HepG2 (cell line): ENCODE measurements around the gene TAF6L. TPM values are rescaled to one million over a fixed set of nuclear protein-coding genes. Genes with fewer than 3 reads are reported as not detected.

Experiments used
- ASH2L ChIP-seq: fragments of 300-600, 200-600 bp; sonication (generic); IDR thresholded peaks from 2 replicates; pipeline ENCODE4 v1.7.0; 2017; ENCODE audit warnings: low read depth, mild to moderate bottlenecking, moderate library complexity, mixed read lengths, low read length; ENCODE audit not compliant: insufficient read length
- BRD4 ChIP-seq: sonication (generic); formaldehyde crosslinking; IDR thresholded peaks from 2 replicates; pipeline ENCODE4 v1.4.0; 2020; ENCODE audit warnings: missing genetic modification reagents
- DZIP1 ChIP-seq: sonication (generic); formaldehyde crosslinking; IDR thresholded peaks from 2 replicates; pipeline ENCODE4 v1.5.0; 2020; ENCODE audit warnings: mild to moderate bottlenecking, missing genetic modification reagents
- HBP1 ChIP-seq: IDR thresholded peaks from 2 replicates; pipeline ENCODE4 v1.6.1; 2016; ENCODE audit warnings: low read depth, control low read depth
- HDAC1 ChIP-seq: sonication (generic); formaldehyde crosslinking; IDR thresholded peaks from 2 replicates; pipeline ENCODE4 v1.5.1; 2020; ENCODE audit warnings: mild to moderate bottlenecking, missing genetic modification reagents
- HNRNPL ChIP-seq: fragments of 200-400 bp; formaldehyde crosslinking; IDR thresholded peaks from 2 replicates; pipeline ENCODE4 v1.6.1; 2017; ENCODE audit warnings: mild to moderate bottlenecking, low read depth, low read length
- KDM6A ChIP-seq: IDR thresholded peaks from 2 replicates; pipeline ENCODE4 v1.6.1; 2016; ENCODE audit warnings: low read depth
- LCORL ChIP-seq, 2 experiments: fragments of 450-650 bp in 1 of 2; sonication (generic) in 1 of 2; formaldehyde crosslinking in 1 of 2; IDR thresholded peaks; 2 replicates each; pipeline versions ENCODE4 v1.5.0 to v1.6.1; 2017 to 2020; ENCODE audit warnings: antibody characterized with exemption in 1 of 2, missing genetic modification reagents in 1 of 2
- MEIS2 ChIP-seq: sonication (generic); formaldehyde crosslinking; IDR thresholded peaks from 2 replicates; pipeline ENCODE4 v1.9.0; 2021; ENCODE audit warnings: mild to moderate bottlenecking, missing genetic modification reagents
- NCOA1 ChIP-seq: sonication (generic); formaldehyde crosslinking; IDR thresholded peaks from 2 replicates; pipeline ENCODE4 v1.9.0; 2021; ENCODE audit warnings: missing genetic modification reagents
- NKX3-1 ChIP-seq: sonication (generic); formaldehyde crosslinking; IDR thresholded peaks from 2 replicates; pipeline ENCODE4 v1.5.0; 2020; ENCODE audit warnings: missing genetic modification reagents
- RBM39 ChIP-seq: fragments of 200-400 bp; formaldehyde crosslinking; IDR thresholded peaks from one replicate; pipeline ENCODE4 v1.6.1; 2018; ENCODE audit warnings: antibody characterized with exemption, mild to moderate bottlenecking, low read depth, low read length; ENCODE audit not compliant: poor library complexity, severe bottlenecking
- SKI ChIP-seq: fragments of 450-650 bp; IDR thresholded peaks from one replicate; pipeline ENCODE4 v1.6.1; 2018; ENCODE audit warnings: mild to moderate bottlenecking; ENCODE audit not compliant: partially characterized antibody
- SSRP1 ChIP-seq: IDR thresholded peaks from 2 replicates; pipeline ENCODE4 v1.6.1; 2016; ENCODE audit warnings: control low read depth
- THAP11 ChIP-seq: IDR thresholded peaks from 2 replicates; pipeline ENCODE4 v1.6.1; 2016; ENCODE audit warnings: missing biosample characterization, missing genetic modification reagents
- ZBTB14 ChIP-seq: sonication (generic); formaldehyde crosslinking; IDR thresholded peaks from 2 replicates; pipeline ENCODE4 v1.4.0; 2020; ENCODE audit warnings: missing genetic modification reagents
- ZEB1 ChIP-seq: IDR thresholded peaks from 2 replicates; pipeline ENCODE4 v1.6.1; 2012; ENCODE audit warnings: mild to moderate bottlenecking, low read depth, inconsistent platforms; ENCODE audit not compliant: insufficient replicate concordance
- ZMYM2 ChIP-seq: sonication (generic); formaldehyde crosslinking; IDR thresholded peaks from 2 replicates; pipeline ENCODE4 v1.8.0; 2022; ENCODE audit warnings: mild to moderate bottlenecking, missing genetic modification reagents
- ZNF232 ChIP-seq: sonication (generic); formaldehyde crosslinking; IDR thresholded peaks from 2 replicates; pipeline ENCODE4 v1.4.0; 2020; ENCODE audit warnings: missing genetic modification reagents, borderline replicate concordance
- ZNF256 ChIP-seq: sonication (generic); formaldehyde crosslinking; conservative IDR thresholded peaks from 2 replicates; pipeline ENCODE4 v1.4.0; 2020; ENCODE audit warnings: missing genetic modification reagents
- ZNF503 ChIP-seq: sonication (generic); formaldehyde crosslinking; IDR thresholded peaks from 2 replicates; pipeline ENCODE4 v1.4.0; 2020; ENCODE audit warnings: missing genetic modification reagents
- ZNF562 ChIP-seq: sonication (generic); formaldehyde crosslinking; IDR thresholded peaks from 2 replicates; pipeline ENCODE4 v1.8.0; 2022; ENCODE audit warnings: missing genetic modification reagents, borderline replicate concordance
- ZSCAN22 ChIP-seq: sonication (generic); formaldehyde crosslinking; IDR thresholded peaks from 2 replicates; pipeline ENCODE4 v1.4.0; 2020; ENCODE audit warnings: mild to moderate bottlenecking, missing genetic modification reagents
- polyA plus RNA-seq, 8 experiments: library from polyadenylated mRNA; depleted of rRNA in 3 of 8; stranded (reverse) in 7 of 8; unstranded in 1 of 8; fragments of >200 nt; fragmentation: Illumina TruSeq in 4 of 8; extraction: Trizol in 4 of 8; gene quantifications; 2 replicates each; pipeline versions ENCODE4 v1.2.1 to v1.2.3, GENCODE V29; 2011 to 2016; ENCODE audit warnings: low read depth in 4 of 8, missing spikeins in 1 of 8, mixed read lengths in 1 of 8; ENCODE audit not compliant: insufficient read depth in 1 of 8
- total RNA-seq, 5 experiments: library from RNA; depleted of rRNA; stranded (reverse); fragments of >200 nt; fragmentation: Illumina TruSeq; extraction: Trizol; gene quantifications; 2 replicates each; pipeline ENCODE4 v1.2.3, GENCODE V29; 2016; ENCODE audit warnings: low read depth in 1 of 5

Gene TAF6L
- total and polyA plus RNA-seq, 2 of the 13 experiments (the other 11 are each of a cell fraction or from before 2014, with no cell fraction given): 12.6 to 19.4 TPM

- TF ChIP-seq HDAC1 (peak; percentile 74), HNRNPL (no peak), SKI (no peak), NCOA1 (no peak), ASH2L (peak; percentile 81), NKX3-1 (CRISPR knock-in tag) (no peak), BRD4 (CRISPR knock-in tag) (no peak), KDM6A (CRISPR knock-in tag) (no peak), MEIS2 (CRISPR knock-in tag) (peak; percentile 44; the same call in 1 of the 2 replicates), ZBTB14 (peak; percentile 78), THAP11 (peak; percentile 83), ZMYM2 (CRISPR knock-in tag) (no peak), LCORL (IDR thresholded peaks at IDR 0.05) (no peak), LCORL (CRISPR knock-in tag; IDR thresholded peaks at IDR 0.05) (no peak), RBM39 (no peak), ZNF503 (CRISPR knock-in tag) (0 out of 2 replicates have a peak, but pooled peaks have one; percentile 65), ZNF256 (0 out of 2 replicates have a peak, but pooled peaks have one; percentile 60), HBP1 (CRISPR knock-in tag) (peak; percentile 82), ZEB1 (peak; percentile 42), ZNF232 (CRISPR knock-in tag) (peak; percentile 86), SSRP1 (peak; percentile 84; the same call in 1 of the 2 replicates), DZIP1 (CRISPR knock-in tag) (no peak), ZNF562 (CRISPR knock-in tag) (no peak), ZSCAN22 (CRISPR knock-in tag) (no peak)
Observed at GRCh38 chr11:62728171-62728988, 42.8 kb upstream of the TAF6L start, which contains the start of gene TTC9C (continued).
